Left renal cortex interstitium (tissue), 4 donors: ENCODE results near the gene RCOR1. TPM values are rescaled to one million over a fixed set of nuclear protein-coding genes. Genes with fewer than 3 reads are reported as not detected.

Experiments
- DNase-seq, 4 donors: peaks; one replicate each; pipeline ENCODE4 v3.0.0-alpha.2; 2013; ENCODE audit warnings: low read depth in 4 of 4, low spot score in 2 of 4, missing footprints in 1 of 4
- polyA plus RNA-seq, 4 donors: library from polyadenylated mRNA; unstranded; fragments of 120-200 nt; gene quantifications; one replicate each; pipeline ENCODE4 v1.2.1, GENCODE V29; 2013; ENCODE audit not compliant: insufficient read length in 4 of 4

RCOR1 gene
- polyA plus RNA-seq, 4 donors, result 31.0 to 42.5 (median 37.8) TPM

- no peak for DNase-seq
Observed at GRCh38 chr14:102667703-102668102, 75.3 kb downstream of the RCOR1 start.

DNA sequence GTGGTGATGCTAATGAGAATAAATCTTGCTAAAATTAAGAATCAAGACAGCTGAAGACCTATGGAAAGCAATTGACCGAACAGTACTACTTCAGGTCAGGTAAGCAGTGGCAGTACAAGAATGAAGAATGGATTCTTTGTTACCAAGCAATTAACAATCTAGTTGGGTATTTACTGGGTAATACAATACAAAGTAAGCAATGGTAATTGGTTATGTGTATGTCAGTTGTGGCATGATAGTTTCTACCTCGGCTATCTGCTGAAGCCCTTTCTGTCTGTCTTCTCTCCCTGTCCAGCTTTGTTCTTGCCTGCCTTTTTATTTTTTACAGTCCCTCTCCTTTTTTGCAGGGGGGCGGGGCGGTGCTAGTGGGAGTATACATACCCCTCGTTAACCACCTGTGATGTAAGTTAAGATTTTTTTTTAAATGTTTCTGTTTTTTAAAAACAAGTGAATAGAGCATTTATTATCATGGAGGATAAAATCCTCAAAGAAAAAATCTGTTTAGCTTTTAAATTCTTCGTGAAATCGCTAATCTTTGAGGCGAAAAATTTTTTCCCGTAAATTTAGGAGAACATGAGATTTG is 75.9 kb downstream of the RCOR1 start:
- DNase-seq, result no peak

- no peak for DNase-seq
Observed at GRCh38 chr14:102671410-102671809, 79.0 kb downstream of the RCOR1 start.

DNA sequence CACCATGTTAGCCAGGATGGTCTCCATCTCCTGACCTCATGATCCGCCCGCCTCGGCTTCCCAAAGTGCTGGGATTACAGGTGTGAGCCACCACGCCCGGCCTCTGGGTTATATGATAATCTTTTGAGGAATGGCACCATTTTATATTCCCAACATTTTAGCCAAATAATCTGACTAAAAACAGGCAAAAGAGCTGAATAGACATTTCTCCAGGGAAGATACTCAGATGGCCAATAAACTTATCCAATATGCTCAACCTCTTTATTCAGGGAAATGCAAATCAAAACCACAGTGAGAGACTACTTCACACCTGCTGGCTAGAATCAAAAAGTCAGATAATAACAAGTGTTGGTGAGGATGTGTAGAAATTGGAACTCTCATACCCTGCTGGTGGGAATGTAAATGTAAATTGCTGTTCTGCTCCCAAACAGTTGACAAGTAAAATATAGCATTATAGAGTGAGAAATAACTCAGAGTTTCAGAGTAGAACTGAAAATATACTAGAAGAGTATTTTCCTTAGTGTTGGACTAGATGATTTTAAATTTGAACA is 80.0 kb downstream of the RCOR1 start:
- DNase-seq, result no peak

DNA sequence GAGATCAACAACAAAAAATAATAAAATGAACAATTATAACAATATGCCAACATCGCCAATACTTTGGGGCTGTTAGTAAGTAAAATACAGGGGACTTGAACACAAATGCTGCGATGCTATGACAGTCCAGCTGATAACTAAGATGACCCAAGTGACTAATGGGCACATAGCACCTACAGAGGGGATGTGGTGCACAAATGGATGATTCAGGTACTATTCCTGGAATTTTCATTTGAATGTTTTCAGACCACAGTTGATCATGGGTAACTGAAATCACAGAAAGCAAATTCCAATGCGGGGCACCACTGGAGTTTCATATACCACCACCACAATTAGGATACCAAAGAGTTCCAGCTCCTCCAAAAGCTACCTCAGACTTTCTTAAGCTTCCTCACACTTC is 82.9 kb downstream of the RCOR1 start:
- no peak for DNase-seq

GRCh38 chr14:102678394-102678793 is 85.9 kb downstream of the RCOR1 start:
- no peak for DNase-seq

DNA sequence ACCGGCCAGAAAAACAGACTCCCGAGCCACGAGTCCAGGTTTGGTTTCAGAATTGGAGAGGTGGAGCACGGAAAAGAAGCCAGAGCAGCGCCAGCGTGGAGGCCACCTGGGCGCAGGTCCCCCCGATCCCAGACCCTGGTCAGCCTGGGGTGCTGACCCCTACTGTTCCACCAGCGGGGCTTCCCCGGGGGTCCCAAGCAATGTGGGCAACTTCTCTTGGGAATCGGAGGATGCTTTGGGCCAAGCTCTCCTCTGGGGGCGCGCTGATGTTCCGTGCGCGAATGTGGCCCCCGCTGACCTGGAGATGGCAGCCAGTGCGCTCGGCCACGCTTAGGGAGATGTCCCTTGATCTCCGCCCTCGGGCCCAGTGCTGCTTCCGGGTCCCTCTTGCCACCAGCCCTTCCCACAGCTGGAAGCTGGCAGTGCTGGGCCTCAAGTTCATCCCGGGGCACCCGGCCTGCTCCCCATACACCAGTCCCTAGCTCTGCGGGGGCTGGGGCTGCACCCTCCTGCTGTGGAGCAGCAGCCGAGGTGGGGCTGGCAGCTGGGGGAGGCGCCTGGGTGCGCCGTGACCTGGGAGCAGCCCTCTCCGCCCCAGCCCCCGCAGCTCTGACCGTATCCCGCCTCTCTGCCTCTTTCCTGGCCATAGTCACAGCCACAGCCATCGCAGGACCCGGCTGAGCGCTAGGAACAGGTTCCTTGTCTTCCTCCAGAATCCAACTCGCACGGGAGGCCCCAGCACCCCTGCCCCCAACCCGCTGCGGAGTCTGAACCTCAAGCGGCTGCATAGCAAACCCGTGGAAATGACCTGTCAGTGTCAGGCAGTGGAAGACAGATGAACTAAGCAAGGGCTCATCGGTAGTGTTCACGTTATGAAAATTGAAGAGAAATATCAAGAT is 91.2 kb downstream of the RCOR1 start:
- DNase-seq, result no peak

GRCh38 chr14:102684298-102684663 is 91.8 kb downstream of the RCOR1 start:
- no peak for DNase-seq

- no peak for DNase-seq
Observed at GRCh38 chr14:102686196-102686801, 93.8 kb downstream of the RCOR1 start.

DNA sequence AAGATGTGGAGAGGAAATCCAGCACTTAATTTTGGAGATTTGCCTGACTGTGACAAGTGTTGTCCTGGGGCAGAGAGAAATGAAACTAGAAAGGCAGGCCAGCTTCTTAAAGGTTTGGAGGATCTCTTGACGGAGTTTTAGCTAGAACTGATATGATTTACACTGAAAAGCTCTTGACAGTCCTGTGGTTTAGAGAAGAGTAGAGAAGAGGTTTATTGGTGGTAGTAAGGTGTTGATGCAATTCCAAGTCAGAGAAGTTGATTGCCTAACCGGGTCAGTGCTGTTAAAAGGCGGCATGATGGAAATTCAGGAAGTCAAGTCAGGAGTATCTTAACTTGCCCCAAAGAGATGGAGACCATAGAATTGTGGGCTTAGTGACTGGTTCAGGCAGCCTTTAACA is 95.8 kb downstream of the RCOR1 start:
- DNase-seq, result no peak

DNA sequence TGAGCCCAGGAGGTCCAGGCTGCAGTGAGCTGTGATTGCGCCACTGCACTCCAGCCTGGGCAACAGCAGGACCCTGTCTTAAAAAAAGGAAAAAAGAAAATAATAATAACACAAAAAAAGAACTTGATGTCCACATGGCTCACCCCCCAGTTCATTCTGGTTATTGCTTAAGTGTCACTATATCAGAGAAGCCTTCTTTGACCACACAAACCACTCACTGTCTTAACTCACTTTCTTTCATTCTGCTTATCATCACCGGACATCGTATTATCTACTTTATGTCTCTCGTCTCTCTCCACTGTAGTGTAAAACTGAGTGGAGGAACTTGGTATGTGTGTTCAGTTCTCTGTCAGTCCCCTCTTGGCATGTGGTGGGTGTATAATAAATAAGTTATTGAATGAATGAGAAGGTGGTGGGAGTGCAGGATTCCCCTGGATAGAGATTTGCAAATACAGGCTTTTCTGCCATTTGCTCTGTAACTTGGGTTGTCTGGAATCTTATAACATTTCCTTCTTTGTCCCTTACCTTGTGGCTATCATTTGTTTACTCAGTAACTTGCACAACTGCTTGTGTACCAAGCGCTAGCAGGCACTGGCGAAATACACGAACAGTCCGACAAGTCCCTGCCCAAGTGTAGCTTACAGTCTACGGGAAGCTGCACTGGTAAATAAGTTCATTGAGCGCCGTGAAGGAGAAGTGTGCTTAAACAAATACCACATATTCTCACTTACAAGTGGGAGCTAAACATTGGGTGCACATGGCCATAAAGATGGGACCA is 98.2 kb downstream of the RCOR1 start:
- DNase-seq, result no peak

DNA sequence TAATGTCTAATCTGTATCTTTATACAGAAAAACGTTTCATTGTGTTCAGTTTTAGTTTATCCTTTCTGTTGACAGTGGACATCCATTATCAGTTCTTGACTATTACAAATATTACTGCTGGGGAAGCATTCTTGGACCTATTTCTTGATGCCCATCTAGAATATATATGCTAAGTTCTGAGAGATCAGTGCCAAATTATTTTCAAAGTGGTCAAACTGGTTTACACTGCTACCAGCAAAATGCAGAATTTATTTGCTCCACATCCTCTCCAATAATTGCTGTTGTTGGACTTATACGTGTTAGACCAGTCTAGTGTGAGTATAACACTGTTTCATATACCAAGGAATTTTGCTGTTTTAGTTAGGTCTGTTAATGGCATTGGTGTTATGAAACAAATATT is 99.3 kb downstream of the RCOR1 start:
- DNase-seq, result no peak

DNA sequence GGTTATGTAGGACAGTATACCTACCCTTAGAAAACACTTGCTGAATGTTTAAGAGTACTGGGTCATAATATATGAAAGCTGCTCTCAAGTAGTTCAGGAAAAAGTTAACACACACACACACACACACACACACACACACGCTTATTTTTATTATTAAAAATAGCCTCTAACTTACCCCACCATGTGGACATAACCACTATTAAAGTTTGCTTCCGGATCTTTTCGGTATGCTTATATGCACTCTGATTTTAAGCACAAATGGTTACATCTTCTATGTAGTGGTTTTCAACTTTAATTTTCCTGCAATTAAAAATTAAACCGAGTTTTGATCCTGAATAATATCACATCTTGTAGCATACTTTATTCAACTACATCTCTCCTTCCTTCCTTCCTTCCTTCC is 99.9 kb downstream of the RCOR1 start:
- no peak for DNase-seq

DNA sequence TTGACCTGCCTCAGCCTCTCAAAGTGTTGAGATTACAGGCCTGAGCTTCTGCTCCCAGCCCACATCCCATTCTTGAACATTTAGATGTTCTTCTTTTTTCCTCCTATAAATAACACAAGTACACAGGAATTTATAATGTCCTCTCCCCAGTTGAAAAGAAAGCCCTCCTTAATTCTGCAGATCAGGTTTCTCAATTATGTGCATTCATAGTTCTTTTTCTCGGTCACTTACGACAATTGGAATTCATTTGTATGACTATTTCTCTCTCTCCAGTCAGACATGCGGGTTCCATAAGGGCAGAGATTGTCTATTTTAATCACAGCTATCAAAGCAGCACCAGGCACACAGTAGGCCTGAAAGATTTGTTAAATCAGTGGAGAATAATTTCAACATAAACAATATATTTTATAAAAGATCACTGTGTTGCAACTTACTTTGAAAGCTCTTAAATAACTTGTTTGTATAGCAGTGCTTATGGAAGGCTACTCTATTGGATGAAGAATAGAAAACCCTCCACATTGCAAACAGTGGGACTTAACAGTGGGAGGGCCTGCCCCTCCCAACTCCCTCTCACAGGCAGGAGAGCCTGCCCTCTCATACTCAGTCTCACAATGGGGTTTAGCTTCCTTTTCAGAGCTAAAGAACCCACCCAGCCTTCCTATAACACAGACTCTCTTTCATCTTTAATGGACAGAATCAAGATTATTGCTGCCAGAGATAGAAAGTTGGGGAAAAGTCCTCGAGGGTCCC is 100.7 kb downstream of the RCOR1 start:
- no peak for DNase-seq

GRCh38 chr14:102694530-102695166 is 102.2 kb downstream of the RCOR1 start:
- DNase-seq, result peak; percentile 36 to 76 (median 45)

- DNase-seq, result no peak
Observed at GRCh38 chr14:102695167-102695555, 102.7 kb downstream of the RCOR1 start.

- DNase-seq, result no peak
Observed at GRCh38 chr14:102696332-102696731, 103.9 kb downstream of the RCOR1 start.

DNA sequence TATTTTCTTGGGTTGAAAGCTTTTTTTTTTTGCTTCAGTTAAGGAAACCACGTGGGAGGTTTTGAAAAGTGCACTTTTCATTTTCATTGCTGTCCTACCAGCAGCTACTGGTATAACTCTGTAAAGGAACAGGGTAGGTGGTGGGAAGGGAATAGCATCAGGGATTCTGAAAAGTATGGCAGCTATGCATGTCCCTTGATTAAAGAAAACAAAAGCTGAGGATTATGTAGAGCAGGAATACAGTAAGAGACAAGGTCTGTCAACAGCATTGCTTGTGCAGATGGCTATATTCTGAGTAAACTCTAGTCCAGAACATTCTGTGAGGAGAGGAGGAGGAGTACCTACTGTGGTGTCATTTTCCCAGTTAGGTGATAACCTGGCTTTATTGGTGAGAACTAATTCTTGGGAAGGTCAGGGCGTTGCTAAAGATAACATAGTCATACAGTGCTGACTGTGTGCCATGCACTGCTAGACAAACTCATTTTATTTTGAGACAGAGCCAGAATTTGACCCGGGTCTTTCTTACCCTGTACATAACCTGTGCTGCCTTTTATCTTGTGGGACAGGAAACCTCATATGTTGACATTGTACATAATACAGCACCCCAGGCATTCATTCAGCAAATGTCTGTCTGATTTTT is 104.5 kb downstream of the RCOR1 start:
- no peak for DNase-seq

- DNase-seq, result no peak
Observed at GRCh38 chr14:102697501-102697900, 105.1 kb downstream of the RCOR1 start.
